Parathyroid adenoma (tissue), 2 donors: ENCODE results near the gene PCGF2.

Source experiments
- H2AFZ ChIP-seq: fragments of 300-600 bp; sonication (generic); one replicate; pipeline ENCODE4 v1.7.0; 2017; ENCODE audit warnings: antibody characterized with exemption, mild to moderate bottlenecking
- H3K27ac ChIP-seq: fragments of 300-600 bp; sonication (generic); one replicate; pipeline ENCODE4 v1.7.0; 2017
- H3K27me3 ChIP-seq: fragments of 300-600 bp; sonication (generic); one replicate; pipeline ENCODE4 v1.7.0; 2017; ENCODE audit warnings: low read length; ENCODE audit not compliant: control insufficient read depth, insufficient read depth
- H3K36me3 ChIP-seq: fragments of 300-600 bp; sonication (generic); one replicate; pipeline ENCODE4 v1.7.0; 2017; ENCODE audit warnings: low read length; ENCODE audit not compliant: control insufficient read depth, insufficient read depth
- H3K4me1 ChIP-seq: fragments of 300-600 bp; sonication (generic); one replicate; pipeline ENCODE4 v1.7.0; 2017; ENCODE audit warnings: control low read depth
- H3K4me2 ChIP-seq: fragments of 300-600 bp; sonication (generic); one replicate; pipeline ENCODE4 v1.7.0; 2017; ENCODE audit warnings: low read length
- H3K4me3 ChIP-seq: fragments of 300-600 bp; sonication (generic); one replicate; pipeline ENCODE4 v1.7.0; 2017; ENCODE audit warnings: low read depth, low read length
- H3K79me2 ChIP-seq: fragments of 300-600 bp; sonication (generic); one replicate; pipeline ENCODE4 v1.7.0; 2017; ENCODE audit warnings: control low read depth
- H3K9ac ChIP-seq: fragments of 300-600 bp; sonication (generic); one replicate; pipeline ENCODE4 v1.7.0; 2017; ENCODE audit warnings: mild to moderate bottlenecking
- H3K9me3 ChIP-seq: fragments of 300-600 bp; sonication (generic); one replicate; pipeline ENCODE4 v1.7.0; 2017; ENCODE audit warnings: low read length; ENCODE audit not compliant: control insufficient read depth
- CTCF ChIP-seq: fragments of 300-600 bp; sonication (generic); IDR thresholded peaks from one replicate; pipeline ENCODE4 v1.7.0; 2017; ENCODE audit warnings: antibody characterized with exemption, mild to moderate bottlenecking
- donor health status: primary hyperparathyroidism.

PCGF2 gene

GRCh38 chr17:38752308-38753070 lies 4.4 kb upstream of the PCGF2 start, which contains the start of gene PSMB3:
Gene PSMB3 (plus strand): TSS chr17:38752741. CDS start chr17:38752827, 86 bp downstream.
- peaks cover 25% of the 10 kb centered on the region for H3K4me1 ChIP-seq
- peak within 1 kb of the TSS; percentile 97 for H3K4me3 ChIP-seq
- H3K27ac ChIP-seq = peak within 1 kb of the TSS; percentile 96
- no peak for TF ChIP-seq CTCF
- H3K4me2 ChIP-seq = peak within 1 kb of the TSS; percentile 93
- no peaks in the 10 kb centered on the region for H3K27me3 ChIP-seq
- peak within 1 kb of the TSS; percentile 87 for H2AFZ ChIP-seq
- H3K9me3 ChIP-seq = no peaks in the 10 kb centered on the region
- H3K9ac ChIP-seq = peak within 1 kb of the TSS; percentile 65
- no peaks in the 10 kb centered on the region for H3K36me3 ChIP-seq
- peaks cover 30% of the 10 kb centered on the region for H3K79me2 ChIP-seq

GRCh38 chr17:38751808-38752307 lies 3.7 kb upstream of the PCGF2 start:
- Histone ChIP-seq H3K4me1 (peaks cover 25% of the 10 kb centered on the region), H3K9me3 (no peaks in the 10 kb centered on the region), H3K79me2 (peaks cover 27% of the 10 kb centered on the region), H3K36me3 (no peaks in the 10 kb centered on the region), H3K4me3 (peak overlapping the region; percentile 97), H3K27me3 (no peaks in the 10 kb centered on the region), H3K27ac (peak overlapping the region; percentile 96), H2AFZ (peak overlapping the region; percentile 87), H3K4me2 (peak overlapping the region; percentile 93), H3K9ac (peak overlapping the region; percentile 5)
- no peak for TF ChIP-seq CTCF

- Histone ChIP-seq H3K27me3 (no peaks in the 10 kb centered on the region), H3K9me3 (no peaks in the 10 kb centered on the region), H3K4me1 (peaks cover 31% of the 10 kb centered on the region), H3K9ac (no peak overlapping the region), H3K36me3 (no peaks in the 10 kb centered on the region), H2AFZ (peak overlapping the region; percentile 74), H3K4me3 (peak overlapping the region; percentile 97), H3K4me2 (peak overlapping the region; percentile 93), H3K27ac (peak overlapping the region; percentile 96), H3K79me2 (peaks cover 30% of the 10 kb centered on the region)
- TF ChIP-seq CTCF = no peak
Observed at GRCh38 chr17:38751144-38751807, 3.1 kb upstream of the PCGF2 start.

GRCh38 chr17:38750312-38751121 lies 2.4 kb upstream of the PCGF2 start:
- Histone ChIP-seq H3K9me3 (no peaks in the 10 kb centered on the region), H3K36me3 (no peaks in the 10 kb centered on the region), H3K9ac (no peak overlapping the region), H2AFZ (peak overlapping the region; percentile 74), H3K79me2 (peaks cover 30% of the 10 kb centered on the region), H3K27me3 (no peaks in the 10 kb centered on the region), H3K4me1 (peaks cover 31% of the 10 kb centered on the region), H3K27ac (peak overlapping the region; percentile 96), H3K4me3 (peak overlapping the region; percentile 97), H3K4me2 (peak overlapping the region; percentile 93)
- no peak for TF ChIP-seq CTCF
